OCI-LY3 (cell line): ENCODE measurements around the gene ZYX.

ENCODE experiments used
- H2AFZ ChIP-seq: fragments of 200-600, 300-600 bp; shearing (Covaris generic); 2 replicates; pipeline ENCODE4 v1.6.0; 2014; ENCODE audit warnings: antibody characterized with exemption, low read depth, low read length
- H3K27ac ChIP-seq: fragments of 200-600, 300-600 bp; sonication (generic); 2 replicates; pipeline ENCODE4 v1.5.1; 2014; ENCODE audit warnings: mild to moderate bottlenecking, low read length, moderate library complexity, mixed read lengths
- H3K27me3 ChIP-seq: fragments of 200-600, 300-600 bp; sonication (generic); 2 replicates; pipeline ENCODE4 v1.6.1; 2014; ENCODE audit warnings: low read depth, low read length, mixed read lengths
- H3K36me3 ChIP-seq: fragments of 200-600, 300-600 bp; sonication (generic); replicated peaks from 2 replicates; pipeline ENCODE3; 2014; ENCODE audit warnings: low read depth, low read length, mixed read lengths
- H3K4me1 ChIP-seq: fragments of 300-600, 200-600 bp; sonication (generic); 2 replicates; pipeline ENCODE4 v1.6.1; 2014; ENCODE audit warnings: low read length, mixed read lengths
- H3K4me2 ChIP-seq: fragments of 200-600, 300-600 bp; sonication (generic); 2 replicates; pipeline ENCODE4 v1.6.1; 2014; ENCODE audit warnings: low read length, mixed read lengths
- H3K4me3 ChIP-seq: fragments of 300-600, 200-600 bp; sonication (generic); 2 replicates; pipeline ENCODE4 v1.5.1; 2014; ENCODE audit warnings: antibody characterized with exemption, mild to moderate bottlenecking, low read length, moderate library complexity
- H3K79me2 ChIP-seq: fragments of 300-600, 200-600 bp; shearing (Covaris generic); 2 replicates; pipeline ENCODE4 v1.6.1; 2014; ENCODE audit warnings: mild to moderate bottlenecking, low read length, mixed read lengths
- H3K9ac ChIP-seq: fragments of 300-600, 200-600 bp; shearing (Covaris generic); 2 replicates; pipeline ENCODE4 v1.6.0; 2014; ENCODE audit warnings: mild to moderate bottlenecking, low read length, moderate library complexity
- H3K9me3 ChIP-seq: fragments of 200-600, 300-600 bp; shearing (Covaris generic); 2 replicates; pipeline ENCODE4 v1.6.1; 2014; ENCODE audit warnings: low read length, mixed read lengths; ENCODE audit not compliant: insufficient read depth
- H4K20me1 ChIP-seq: fragments of 200-600, 300-600 bp; sonication (generic); 2 replicates; pipeline ENCODE4 v1.6.1; 2016; ENCODE audit warnings: low read length, mixed read lengths; ENCODE audit not compliant: insufficient read depth
- EZH2phosphoT487 ChIP-seq: fragments of 200-600 bp; shearing (Covaris generic); IDR thresholded peaks from 2 replicates; pipeline ENCODE4 v1.6.1; 2018; ENCODE audit warnings: antibody characterized with exemption, mixed run types, low read depth
- TF ChIP-seq, protein P1 (sequence below): fragments of 200-600, 300-600 bp; sonication (generic); IDR thresholded peaks from 2 replicates; pipeline ENCODE4 v1.5.1; 2014; ENCODE audit warnings: antibody characterized with exemption, low read length, low read depth

Gene ZYX

DNA sequence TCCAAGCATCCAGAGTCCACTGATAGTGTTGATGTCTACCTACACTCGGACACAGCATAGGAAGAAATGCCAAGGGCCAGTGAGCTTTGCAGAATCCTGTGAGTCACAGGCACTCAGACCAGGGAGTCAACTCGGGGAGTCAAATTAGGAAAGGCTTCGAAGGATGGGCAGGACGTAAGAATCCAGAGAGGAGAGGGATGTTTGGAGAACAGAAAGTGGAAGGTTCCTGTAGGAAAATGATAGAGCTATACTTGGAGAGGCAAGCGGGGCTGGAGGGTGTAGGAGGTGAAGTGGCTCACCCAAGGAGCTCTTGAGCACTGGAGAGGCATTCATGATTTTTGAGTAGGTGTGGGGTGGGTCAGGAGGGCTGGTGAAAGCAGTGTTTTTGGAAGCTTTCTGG lies 3.0 kb downstream of the ZYX start:
- no peak overlapping the region for H3K4me3 ChIP-seq
- H3K27me3 ChIP-seq, result no peaks in the 10 kb centered on the region
- no peaks in the 10 kb centered on the region for H3K9me3 ChIP-seq
- TF ChIP-seq EZH2phosphoT487, result no peak
- TF ChIP-seq, protein P1, sequence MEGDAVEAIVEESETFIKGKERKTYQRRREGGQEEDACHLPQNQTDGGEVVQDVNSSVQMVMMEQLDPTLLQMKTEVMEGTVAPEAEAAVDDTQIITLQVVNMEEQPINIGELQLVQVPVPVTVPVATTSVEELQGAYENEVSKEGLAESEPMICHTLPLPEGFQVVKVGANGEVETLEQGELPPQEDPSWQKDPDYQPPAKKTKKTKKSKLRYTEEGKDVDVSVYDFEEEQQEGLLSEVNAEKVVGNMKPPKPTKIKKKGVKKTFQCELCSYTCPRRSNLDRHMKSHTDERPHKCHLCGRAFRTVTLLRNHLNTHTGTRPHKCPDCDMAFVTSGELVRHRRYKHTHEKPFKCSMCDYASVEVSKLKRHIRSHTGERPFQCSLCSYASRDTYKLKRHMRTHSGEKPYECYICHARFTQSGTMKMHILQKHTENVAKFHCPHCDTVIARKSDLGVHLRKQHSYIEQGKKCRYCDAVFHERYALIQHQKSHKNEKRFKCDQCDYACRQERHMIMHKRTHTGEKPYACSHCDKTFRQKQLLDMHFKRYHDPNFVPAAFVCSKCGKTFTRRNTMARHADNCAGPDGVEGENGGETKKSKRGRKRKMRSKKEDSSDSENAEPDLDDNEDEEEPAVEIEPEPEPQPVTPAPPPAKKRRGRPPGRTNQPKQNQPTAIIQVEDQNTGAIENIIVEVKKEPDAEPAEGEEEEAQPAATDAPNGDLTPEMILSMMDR, result no peak
- no peak overlapping the region for H3K27ac ChIP-seq
- H3K36me3 ChIP-seq, result peaks cover 12% of the 10 kb centered on the region
- no peak overlapping the region for H2AFZ ChIP-seq
- H4K20me1 ChIP-seq, result peaks cover 24% of the 10 kb centered on the region
- H3K79me2 ChIP-seq, result peaks cover 28% of the 10 kb centered on the region
- H3K9ac ChIP-seq, result no peak overlapping the region
- no peak overlapping the region for H3K4me2 ChIP-seq
- H3K4me1 ChIP-seq, result peaks cover 14% of the 10 kb centered on the region

- H3K27ac ChIP-seq, result no peak overlapping the region
- H3K4me3 ChIP-seq, result no peak overlapping the region
- H3K9ac ChIP-seq, result no peak overlapping the region
- peaks cover 24% of the 10 kb centered on the region for H4K20me1 ChIP-seq
- TF ChIP-seq EZH2phosphoT487, result no peak
- TF ChIP-seq, protein P1, result no peak
- H3K79me2 ChIP-seq, result peaks cover 28% of the 10 kb centered on the region
- no peak overlapping the region for H2AFZ ChIP-seq
- H3K27me3 ChIP-seq, result no peaks in the 10 kb centered on the region
- no peak overlapping the region for H3K4me2 ChIP-seq
- H3K36me3 ChIP-seq, result peaks cover 14% of the 10 kb centered on the region
- no peaks in the 10 kb centered on the region for H3K9me3 ChIP-seq
- H3K4me1 ChIP-seq, result peaks cover 6% of the 10 kb centered on the region
Observed at GRCh38 chr7:143384661-143385631, 3.8 kb downstream of the ZYX start.

GRCh38 chr7:143385891-143386781 lies 5.0 kb downstream of the ZYX start:
- H4K20me1 ChIP-seq, result peaks cover 24% of the 10 kb centered on the region
- no peak overlapping the region for H3K4me3 ChIP-seq
- no peaks in the 10 kb centered on the region for H3K27me3 ChIP-seq
- H3K4me1 ChIP-seq, result peaks cover 6% of the 10 kb centered on the region; the same call in 1 of the 2 replicates
- H3K36me3 ChIP-seq, result peaks cover 18% of the 10 kb centered on the region
- no peak overlapping the region for H3K27ac ChIP-seq
- peaks cover 28% of the 10 kb centered on the region for H3K79me2 ChIP-seq
- no peak overlapping the region for H3K4me2 ChIP-seq
- TF ChIP-seq EZH2phosphoT487, result no peak
- TF ChIP-seq, protein P1, result no peak
- no peaks in the 10 kb centered on the region for H3K9me3 ChIP-seq
- no peak overlapping the region for H2AFZ ChIP-seq
- no peak overlapping the region for H3K9ac ChIP-seq
